NCI-H510A treated with DMSO at 0.1 percent for 48 hours (cell line): Measurements from ENCODE around the gene COL4A6.

Source experiments
- DNase-seq: peaks from one replicate; lab custom pipeline; 2025; lab: John Stamatoyannopoulos, UW

The COL4A6 gene

DNA sequence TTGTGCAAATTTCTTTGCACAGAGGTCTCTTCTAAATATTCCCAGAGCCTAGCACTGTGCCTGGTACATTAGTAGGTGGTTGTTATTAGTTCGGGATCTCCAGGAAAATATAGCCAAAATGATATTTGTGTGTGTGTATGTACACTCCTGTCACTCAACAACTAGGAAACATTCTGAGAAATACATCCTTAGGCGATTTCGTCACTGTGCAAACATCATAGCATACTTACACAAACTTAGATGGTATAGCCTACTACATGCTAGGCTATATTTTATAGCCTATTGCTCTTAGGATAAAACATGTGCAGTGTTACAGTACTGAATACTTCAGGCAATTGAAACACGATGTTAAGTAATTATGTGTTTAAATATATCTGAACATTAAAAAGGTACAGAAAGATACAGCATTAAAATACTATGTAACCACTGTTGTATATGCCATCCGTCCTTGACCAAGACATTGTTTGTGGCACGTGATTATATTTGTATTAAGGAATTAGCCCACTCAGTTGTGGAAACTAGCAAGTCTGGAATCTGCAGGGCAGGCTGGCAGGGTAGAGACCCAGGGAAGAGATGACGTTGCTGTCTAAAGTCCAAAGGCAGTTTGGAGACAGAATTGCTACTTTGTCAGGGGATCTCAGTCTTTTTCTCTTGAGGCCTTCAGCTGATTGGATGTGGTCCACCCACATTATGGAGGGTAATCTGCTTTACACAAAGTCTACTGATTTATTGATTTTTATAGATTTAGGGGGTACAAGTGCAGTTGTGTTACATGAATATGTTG lies 106.9 kb downstream of the COL4A6 start:
- no peak for DNase-seq

DNA sequence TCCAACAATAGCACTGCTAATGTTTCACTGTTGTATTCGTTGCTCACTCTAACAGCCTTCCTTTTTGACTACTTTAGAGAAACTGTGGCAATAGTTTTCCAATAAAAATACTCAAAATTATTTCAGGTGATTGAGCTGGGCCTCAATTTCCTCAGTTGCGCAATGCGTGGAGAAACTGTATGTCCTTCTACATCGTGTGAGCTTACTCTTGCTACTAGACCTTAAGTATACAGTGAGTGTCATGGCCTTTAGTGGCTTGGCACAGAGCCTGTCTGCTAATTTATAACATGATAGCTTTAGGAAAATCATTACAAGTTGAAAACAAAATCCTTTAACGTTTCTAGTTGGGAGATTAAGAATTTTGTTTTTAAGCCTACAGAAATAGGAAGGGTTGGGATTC lies 114.5 kb downstream of the COL4A6 start:
- no peak for DNase-seq

DNA sequence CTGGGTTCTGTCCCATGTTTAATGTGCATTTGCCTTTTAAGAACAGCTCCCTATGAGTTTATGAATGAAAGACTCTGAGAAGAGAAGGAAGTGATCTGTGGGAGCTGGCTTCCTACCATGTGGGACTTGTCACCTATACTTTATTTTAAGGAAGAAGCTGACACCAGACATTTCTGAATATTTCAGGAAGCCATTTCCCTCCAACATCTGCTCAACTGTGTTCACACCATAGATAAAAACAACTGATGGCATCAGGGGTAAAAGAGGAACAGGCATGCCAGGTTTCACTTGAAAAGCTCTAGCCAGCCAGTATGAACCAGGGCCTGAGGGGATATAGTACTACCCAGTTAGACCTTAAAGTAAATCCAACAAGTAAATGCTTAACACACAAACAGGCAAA lies 116.0 kb downstream of the COL4A6 start:
- DNase-seq, result no peak

DNA sequence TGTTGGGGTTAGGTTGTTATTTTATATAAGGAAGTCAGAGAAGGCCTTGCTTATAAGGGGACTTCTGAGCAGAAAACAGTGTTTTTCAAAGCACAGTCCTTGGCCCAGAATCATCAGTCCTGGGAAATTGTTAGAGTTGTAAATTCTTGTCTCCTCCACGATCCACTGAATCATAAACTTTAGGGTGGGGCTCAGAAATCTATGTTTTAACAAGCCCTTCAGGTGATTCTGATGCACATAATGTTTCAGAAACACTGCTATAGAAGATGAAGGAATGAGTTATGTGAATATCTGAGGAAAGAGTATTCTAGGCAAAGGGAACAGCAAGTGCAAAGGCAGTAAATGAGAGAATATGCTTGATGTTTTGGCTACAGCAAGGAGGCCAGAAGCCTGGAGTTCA lies 121.8 kb downstream of the COL4A6 start:
- no peak for DNase-seq

DNA sequence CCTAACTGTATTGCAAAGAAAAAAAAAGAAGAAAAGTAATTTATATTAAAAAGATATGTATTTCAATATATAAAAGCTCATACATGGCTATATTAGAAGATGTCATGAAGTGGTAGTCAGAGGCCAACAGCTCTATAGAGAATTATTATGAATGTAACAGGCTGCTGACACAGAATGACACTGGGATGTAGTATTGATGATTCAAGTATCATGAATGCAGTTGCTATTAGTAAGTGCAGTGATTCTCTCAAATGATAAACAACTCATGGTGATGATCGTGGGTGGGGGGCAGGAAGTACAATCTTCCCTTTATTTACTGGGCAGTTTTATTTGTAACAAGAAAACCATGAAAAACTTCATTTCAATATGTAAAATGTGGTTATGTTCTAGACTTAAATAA lies 124.6 kb downstream of the COL4A6 start:
- no peak for DNase-seq

DNA sequence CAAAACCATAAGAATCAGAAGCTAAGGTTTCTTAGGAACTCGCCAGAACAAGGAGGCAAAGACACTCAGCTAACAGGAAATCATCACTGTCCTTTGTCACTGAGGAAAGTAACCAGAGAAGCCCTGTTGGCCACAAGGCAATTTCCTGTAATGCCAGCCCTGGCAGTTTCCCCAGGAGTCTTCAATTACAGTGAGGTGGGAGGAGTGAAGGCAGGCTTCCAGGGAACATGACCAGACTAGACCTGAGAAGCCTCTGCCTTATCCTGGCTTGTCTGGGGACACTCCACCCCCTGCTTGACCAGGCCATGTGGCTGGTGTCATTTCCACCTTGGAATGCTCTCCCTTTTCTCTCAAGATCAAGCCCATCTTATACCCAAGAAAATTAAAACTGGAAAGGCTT lies 125.3 kb downstream of the COL4A6 start:
- DNase-seq, result peak; percentile 32

DNA sequence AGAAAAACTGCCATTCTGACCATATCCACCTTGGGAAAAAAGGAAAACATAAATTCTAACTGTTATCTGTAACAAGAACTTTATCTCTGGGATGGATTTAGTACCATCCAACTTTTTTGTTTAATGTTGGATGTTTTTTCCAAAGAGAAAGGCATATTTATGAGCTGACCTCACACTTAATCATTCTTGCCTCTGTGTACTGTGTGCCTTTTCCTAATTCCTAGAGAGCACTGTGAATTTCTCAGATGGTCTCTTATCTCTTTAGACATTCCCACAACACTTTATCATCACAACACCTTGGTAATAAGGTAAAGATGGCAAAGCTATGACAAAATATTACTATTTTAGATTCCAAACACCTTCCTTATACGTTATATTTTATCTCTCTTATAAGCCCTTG lies 126.2 kb downstream of the COL4A6 start:
- DNase-seq, result no peak

DNA sequence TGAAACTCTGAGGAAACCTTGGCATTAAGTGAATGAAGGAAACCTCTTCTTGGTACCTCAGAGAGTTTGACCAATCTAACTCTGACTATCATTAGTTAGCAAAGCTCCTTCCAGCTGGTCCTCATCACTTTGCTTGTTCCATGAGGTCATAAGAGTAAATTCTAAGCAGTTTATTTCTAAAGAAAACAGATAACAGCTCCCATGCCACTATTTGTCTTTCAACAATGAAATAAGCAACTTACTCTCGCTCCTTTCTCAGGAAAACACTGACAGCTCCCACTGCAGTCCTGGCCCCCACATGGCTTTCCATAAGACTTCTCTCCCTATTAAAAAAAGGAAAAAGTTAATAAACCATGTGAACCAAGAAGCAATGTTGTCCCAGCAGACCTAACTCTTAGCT lies 127.7 kb downstream of the COL4A6 start:
- DNase-seq, result no peak

DNA sequence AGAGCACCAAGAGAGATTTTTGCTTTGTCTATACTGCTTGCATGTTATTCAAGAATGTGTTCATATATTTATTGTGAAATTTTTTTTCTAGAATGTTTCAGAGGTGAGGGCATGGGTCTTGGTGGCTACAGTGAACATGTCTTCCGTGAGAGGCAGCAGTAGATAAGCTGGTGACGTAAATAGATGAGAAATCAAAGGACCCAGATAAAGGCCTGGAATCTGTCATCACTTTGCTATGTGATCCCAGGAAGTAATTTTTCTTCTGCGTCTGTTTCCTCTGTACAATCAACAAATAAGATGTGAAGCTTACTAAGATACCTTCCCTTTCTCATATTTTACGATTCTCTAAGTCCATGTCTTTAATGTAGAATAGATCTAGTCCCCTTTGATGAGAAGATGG lies 129.1 kb downstream of the COL4A6 start:
- no peak for DNase-seq

DNA sequence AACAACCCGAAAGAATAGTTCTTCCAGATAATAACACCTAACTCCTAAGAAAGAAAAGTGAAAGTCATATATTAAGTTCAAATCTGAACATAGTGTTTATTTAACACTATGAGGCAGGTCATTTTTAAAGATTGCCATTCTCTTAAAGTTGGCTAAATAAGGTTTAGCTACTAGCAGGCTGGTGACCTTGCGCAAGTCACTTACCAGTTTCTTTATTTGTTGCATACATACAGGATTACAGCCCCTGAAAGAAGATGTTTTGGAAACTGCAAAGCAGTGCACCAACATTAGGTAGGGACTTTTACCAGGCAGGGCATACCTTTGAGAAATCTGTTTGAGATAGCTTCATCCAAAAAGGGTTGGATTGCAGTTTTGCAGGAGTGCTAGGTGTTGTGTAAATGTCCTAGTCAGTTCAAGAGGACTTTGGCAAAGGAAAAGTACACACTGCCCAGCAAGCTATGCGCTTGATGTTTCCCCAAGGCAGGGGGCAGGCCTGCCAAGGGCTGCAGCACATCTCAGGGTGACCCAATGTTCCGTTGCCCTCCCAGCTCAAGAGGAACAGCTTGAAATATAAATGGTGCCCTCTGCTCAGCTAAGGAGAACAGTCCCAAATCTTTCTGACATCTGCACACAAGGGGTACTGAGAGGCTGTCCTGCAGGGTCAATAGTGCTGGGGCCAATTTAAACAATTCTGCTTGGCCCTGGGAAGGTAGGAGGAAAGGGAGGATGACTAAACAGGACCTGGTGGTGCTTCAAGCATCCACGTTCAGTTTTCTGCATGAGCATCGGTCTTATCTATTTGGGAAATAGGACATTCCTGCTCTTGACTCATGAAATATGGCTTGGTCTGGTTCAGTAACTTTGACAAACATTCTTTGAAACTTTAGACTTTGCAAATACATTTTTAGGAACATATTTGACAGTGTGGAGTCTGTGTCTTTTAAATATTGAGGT lies 130.8 kb downstream of the COL4A6 start:
- no peak for DNase-seq

DNA sequence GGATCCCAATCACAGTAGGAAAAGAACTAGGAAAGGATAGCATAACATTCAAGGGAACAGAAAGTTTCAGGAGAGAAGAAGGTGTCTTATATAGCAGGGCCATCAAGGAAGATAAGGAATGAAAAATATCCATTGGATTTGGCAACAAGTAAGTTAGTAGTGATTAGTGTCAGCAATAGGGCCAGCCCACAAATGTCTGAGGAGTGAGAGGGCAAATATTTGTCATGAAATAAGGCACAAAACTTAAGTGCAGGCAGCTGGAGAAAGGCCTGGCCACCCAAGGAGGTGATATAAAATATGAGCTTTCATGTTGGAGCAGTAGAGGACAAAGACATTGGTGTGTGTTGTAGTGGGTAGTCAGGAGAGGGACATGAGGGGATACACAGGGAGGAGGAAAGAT lies 132.1 kb downstream of the COL4A6 start:
- no peak for DNase-seq

DNA sequence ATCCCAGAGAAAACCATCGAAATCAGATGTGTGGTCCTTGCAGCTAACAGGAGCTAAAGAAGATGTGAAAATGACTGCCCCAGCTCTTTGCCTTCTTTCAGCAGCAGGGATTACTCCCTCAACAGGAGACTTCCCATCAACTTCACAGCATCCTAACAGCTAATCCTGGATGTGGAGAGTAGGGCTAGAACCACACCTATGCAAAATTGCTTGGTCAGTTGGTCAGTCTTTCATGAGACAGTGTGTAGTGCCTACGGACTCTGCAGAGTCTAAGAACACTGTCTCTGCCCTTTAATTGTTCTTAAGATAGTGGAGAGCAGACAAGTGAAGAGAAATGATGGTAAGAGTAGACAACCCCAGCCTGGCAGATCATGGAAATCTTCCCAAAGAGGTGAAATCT lies 133.5 kb downstream of the COL4A6 start:
- DNase-seq, result no peak

DNA sequence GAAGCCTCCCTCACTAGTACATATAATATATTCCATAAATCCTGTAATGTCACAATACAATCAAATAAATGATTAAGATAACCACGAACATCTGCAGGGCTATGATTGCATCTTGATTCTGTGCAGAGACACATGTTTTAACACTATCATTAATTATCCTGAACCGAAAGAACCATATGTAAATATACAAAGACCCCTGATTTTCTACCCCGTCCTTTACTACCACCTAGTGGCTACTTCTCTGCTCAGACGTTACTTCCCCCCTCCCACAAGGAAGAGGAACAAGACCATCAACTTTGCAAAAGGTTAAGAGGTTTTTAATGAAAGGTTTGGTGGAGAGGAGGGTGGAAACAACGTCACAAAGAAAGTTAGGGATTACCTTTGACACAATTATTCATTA lies 134.0 kb downstream of the COL4A6 start:
- peak; percentile 9 for DNase-seq

DNA sequence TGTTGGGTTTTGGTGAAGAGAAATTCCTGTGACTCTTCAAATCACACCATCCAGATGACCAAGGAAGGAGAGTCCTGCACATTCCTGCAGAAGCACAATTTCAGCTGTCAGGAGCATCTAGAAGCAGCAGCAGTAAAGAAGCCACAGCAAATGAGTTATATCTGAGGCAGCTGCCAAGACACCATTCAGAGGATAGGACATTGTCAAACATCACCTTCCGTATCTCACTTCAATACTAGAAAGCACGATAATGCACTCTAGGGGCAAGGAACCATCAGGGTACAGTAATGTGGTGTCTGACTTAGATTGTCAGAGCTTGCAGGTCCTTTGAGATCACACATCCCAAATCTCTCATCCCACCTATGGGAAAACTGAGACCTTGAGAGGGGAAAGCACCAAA lies 134.5 kb downstream of the COL4A6 start:
- DNase-seq, result no peak

DNA sequence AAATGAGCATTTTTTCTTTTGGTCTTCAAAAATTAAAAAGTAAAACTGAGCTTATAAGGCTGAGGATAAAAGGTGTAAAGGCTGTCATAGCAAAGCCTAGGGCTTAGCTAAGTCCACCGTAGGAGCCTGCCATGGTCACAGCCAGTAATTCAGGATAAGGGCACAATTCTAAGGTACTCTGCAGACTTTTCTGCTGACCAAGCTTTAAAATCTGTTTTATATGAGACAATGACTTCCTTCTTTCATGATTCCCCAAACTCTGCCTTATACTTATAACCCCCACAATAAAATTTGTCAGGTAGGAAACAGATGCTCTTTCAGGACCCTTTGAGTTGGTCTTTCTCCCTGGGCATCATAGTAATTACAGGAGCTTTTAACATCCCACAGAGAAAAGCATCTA lies 138.5 kb downstream of the COL4A6 start:
- no peak for DNase-seq

DNA sequence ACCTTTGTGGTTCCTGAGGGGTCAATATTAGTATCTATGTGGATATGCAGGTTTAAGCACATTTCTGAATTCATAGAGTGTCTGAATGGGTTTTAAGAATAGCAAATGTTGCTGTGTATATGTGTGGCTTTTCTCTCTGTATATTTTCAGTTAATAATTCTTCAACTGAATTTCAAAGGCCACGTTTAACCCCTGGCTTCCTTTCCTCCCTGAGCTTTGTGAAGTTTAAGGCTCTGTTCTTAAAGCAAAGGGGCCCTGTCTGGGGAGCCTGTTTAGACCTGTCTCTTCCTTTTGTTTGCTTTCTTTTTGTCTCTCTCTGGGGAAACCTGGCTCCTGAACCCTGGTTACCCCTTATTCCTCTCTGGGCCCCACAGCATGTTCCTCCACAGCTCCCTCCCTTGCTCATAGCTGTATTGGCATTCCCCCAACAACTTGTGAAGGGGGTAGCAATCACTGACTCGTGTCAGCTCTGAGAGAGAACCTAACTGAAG lies 139.1 kb downstream of the COL4A6 start:
- no peak for DNase-seq

DNA sequence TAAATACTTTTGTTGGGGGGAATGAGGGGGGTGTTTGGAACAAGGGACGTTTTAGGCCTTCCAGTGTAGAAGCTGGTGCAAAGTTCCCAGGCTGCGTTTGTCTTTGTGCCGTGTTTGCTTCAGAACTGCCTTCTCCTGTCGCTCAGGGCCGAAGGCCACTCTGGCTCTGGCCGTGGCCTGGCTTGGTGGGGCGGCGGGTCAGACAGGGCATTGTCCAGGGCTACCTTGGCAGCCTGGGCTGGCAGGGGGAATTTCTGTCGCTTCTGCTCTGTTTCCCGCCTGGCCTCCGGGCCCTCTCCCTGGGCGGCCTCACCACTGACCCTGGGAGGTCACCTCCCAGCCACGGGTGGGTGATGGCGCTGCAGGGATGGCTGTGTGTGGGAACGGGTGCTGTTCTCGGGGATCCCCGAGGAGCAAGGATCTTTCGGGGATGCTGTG lies 140.0 kb downstream of the COL4A6 start:
- DNase-seq, result no peak

DNA sequence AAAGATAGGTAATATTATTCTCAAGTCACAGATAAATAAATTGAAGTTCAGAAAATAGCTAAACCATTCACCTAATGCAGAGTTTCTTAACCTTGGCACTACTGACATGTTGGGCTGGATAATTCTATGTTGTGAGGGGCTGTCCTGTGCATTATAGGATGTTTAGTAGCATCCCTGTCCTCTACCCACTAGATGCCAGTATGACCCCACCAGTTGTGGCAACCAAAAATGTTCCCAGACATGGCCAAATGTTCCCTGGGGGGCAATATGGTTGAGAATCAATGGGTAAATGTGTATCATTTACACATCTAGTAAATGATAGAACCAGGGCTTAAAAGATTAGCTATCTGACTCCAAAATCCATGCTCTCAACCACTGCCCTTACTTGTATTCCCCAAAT lies 140.9 kb downstream of the COL4A6 start:
- no peak for DNase-seq

DNA sequence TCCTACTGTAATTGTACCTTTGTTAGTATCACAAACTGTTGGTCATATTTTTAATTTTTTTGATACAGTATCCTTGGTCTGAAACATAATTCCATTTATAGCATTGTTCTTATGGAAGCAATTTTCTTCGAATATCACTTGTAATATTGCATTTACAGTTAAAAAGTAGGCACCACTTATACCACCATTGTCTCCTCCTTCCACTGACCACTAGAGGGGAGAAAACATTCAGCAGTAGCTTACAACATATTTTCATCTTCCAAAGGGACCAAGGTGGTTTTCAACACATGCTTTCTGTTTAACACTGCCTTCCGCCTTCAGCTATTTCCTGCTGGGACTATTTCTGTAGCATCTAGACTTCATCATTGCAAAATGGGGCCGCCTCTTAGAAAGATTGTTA lies 146.2 kb downstream of the COL4A6 start:
- no peak for DNase-seq

DNA sequence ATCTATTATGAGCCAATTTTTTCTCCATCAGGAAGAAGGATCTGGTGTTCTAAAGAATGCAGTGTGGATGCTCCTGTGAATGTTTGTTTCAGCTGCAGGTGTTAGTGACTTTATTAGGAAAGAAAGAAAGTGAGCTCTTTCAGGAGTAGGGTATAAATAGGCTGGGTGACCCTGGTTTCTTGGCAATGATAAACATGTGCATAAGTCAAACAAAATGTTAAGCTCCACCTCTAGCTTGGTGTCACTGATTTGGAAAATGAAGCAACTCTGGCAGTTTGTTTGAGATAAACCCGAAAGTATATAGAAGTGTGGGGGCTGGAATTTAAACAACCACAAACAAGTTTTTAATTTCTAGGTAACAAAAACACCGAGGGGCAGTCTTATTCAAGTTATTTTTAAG lies 152.3 kb downstream of the COL4A6 start:
- DNase-seq, result no peak

DNA sequence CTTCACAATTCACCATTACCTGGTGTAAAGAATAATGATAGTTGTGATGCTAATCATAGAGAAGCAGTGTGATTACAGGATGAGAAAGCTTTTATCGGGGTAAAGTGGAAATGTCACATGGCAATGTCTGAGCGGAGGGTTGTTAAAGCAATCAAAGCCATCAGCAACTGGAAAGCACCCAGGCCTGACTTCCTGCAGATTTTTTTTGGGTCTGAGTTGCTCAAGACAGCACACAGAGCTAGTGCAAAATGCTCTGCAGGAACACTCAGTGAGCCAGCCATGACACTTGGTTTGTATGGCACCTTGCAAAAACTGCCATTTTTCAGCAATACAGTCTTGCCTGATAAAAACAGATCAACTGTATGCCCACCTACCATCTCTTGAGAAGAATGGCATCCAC lies 152.9 kb downstream of the COL4A6 start:
- no peak for DNase-seq

DNA sequence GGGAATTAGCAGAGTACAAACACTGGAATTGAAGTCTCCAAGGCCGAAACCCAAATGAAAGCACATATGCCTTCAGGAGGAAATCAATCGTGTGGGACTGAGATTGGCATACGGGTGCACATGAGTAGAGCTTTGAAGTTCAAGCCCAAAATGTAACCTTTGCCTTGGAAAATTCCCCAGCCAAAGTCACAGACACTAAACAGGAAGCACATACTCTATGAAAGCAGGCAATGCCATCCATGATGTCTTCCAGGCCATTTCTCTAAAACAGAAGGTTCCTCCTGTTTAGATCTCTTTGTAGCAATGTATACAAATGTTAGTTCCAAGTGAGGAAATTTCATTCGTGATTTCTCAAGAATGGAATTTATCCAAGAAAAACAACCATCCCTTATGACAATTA lies 162.5 kb downstream of the COL4A6 start:
- no peak for DNase-seq

DNA sequence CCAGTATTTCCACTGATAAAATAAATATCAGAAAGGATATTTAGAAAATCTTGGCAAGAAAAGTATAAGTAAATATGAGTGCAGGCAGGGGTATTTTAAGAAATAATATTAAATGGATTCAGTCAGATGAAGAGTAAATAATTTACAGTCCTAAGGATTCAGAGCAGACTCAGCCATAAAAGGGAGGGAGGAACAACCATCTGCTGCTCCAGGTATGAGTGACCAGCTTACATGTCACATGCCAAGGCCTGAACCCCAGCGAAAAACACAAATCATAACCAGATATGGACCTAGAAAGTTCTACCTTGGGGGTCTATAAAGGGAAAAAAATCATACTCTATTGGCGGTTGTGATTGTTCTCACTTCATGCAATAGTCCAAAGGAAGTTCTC lies 166.8 kb downstream of the COL4A6 start:
- no peak for DNase-seq
